Kasumi-1 (cell line): Measurements from ENCODE around the gene PLA2G2C.
A peak's percentile ranks its signal among the peaks of the same experiment; 100 is the strongest.
"Not testable (repeated sequence)": the region's sequence is repeated elsewhere in the genome, so short reads cannot be mapped to it uniquely, and the experiment has no call there.

ENCODE experiments used
- DNase-seq, 2 experiments: peaks; one replicate each; lab custom pipeline; 2025; lab: John Stamatoyannopoulos, UW

The PLA2G2C gene, protein sequence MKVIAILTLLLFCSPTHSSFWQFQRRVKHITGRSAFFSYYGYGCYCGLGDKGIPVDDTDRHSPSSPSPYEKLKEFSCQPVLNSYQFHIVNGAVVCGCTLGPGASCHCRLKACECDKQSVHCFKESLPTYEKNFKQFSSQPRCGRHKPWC

DNA sequence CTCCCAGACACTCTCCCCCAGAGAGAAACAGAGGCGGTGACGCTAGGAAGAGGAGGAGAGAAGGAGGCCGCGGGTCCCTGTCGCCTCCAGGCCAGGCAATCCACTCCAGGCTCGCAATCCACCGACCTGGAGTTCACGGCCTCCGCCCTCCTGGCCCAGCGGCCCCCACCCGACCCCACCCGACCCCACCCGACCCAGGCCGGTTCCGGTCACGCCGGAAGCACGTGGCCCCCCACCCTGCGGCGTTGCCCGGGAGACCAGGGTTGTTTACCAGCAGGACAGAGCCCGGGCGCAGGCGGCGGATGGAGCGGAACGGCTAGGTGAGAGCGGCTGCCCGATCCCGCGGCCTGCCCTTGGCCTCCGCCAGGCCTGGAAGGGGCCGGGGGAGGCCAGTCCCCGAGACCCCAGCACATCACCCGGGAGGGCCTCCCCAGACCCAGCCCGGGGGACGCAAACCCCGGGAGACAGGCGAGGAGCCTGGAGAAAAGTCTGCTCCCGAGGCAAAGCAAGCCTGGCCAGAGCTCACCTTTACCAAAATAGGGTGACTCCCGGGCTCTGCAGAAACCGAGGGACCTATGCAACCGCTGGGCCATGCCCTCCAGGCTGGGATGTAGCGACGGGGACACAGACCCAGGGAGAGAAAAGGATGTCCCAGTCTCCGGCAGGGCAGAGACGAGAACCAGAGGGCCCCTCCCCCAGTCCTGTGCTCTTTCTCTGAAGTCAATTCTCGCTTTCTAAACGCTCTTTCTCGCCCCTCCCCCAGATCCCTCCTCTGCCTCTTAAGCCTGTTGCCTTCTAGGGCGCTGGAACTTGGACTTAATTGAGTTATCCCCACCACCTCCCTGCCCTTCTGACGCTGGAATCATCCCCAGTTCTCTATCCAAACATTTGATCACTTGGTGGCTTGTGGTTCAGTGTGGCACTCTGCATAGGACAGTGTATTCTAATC, at the start of gene PLA2G2C, which contains the start of gene UBXN10:
Gene PLA2G2C, minus strand, starts transcription at position 685 of the 949 bp plus-strand sequence. CDS start 9,155 bp downstream, outside the sequence.
Gene UBXN10, plus strand, starts transcription at position 263 of the 949 bp plus-strand sequence. CDS start 4,466 bp downstream, outside the sequence.
- DNase-seq = no peak

DNA sequence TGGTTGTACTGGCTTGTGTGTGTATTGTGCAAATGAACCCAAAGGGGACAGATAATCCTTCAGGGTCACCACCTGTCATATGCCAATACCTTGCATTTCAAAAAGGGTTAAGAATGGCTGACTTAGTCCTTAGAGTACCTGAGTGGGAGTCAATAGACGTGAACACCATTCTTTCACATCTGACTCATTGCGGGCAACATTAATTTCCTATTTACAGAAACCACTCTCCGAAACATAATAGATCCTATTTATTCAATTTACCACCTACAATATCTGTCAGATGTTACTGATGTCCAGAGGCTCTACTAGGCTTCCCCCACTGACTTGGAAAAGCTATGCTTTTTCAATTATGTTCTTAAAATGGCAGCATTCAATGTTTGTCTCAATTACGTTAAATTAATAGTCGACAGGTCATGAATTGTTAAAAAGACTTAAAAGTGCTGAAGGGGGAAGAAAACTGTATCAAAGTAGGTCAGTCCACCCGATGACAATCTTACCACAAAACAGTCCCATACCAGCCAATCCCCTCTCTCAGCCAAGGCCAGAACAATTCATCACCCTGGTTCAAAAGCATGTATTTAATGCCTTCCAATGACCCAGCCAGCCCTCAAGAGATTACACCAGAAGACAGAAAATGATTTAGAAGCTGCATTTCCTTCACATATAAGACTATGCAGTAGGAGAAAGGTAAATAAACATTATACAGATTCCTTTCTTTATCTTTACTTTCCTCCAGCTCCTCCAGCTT, 48.6 kb upstream of the PLA2G2C start:
- no peak for DNase-seq

DNA sequence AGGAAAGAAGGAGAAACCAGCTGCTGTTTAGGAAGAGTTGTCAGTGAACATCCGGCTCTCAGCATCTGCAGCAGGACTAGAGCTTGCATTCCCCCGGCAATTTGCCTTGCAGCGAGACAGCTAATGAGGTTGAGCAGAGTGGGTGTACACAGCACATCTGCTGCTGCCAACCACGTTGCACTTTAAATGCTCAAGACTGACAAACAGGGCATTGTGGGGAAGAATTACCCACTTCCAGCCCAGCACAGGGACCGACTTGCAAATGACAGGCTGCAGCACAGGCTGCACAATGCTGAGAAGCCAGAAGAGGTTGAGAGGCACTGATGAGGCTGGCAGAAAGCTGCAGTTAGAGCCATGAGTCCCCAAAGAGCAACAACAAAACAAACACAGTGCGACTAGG, 47.5 kb upstream of the PLA2G2C start:
- DNase-seq = no peak

DNA sequence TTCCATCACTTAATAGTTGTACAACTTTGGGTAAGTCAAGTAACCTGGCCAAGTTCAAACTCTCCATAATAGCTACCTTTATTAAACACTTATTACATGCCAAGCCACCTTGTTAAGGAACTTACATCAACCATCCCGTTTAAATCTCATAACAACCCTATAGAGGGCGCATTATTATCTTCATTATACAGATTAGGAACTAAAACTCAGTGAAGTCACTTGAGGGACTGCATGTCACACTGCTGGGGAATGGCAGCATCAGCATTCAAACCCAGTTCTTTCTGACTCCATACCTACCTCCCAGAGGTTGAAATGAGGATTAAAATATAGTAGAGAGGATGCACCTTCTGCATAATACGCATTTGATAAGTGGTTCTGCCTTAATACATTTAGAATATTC, 47.1 kb upstream of the PLA2G2C start:
- peak; percentile 34 to 58 for DNase-seq

DNA sequence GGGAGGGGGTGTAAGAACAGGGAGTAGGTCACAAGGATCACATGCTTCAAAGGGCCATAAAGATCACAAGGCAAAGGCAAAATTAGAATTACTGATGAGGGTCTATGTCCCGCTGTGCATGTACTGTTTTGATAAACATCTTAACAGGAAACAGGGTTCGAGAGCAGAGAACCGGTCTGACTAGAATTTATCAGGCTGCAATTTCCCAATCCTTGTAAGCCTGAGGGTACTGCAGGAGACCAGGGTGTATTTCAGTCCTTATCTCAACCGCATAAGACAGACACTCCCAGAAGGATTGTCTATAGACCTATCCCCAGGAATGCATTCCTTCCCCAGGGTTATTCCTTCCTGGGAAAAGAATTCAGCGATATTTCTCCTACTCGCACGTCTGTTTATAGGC, 46.2 kb upstream of the PLA2G2C start:
- not testable (repeated sequence) for DNase-seq

DNA sequence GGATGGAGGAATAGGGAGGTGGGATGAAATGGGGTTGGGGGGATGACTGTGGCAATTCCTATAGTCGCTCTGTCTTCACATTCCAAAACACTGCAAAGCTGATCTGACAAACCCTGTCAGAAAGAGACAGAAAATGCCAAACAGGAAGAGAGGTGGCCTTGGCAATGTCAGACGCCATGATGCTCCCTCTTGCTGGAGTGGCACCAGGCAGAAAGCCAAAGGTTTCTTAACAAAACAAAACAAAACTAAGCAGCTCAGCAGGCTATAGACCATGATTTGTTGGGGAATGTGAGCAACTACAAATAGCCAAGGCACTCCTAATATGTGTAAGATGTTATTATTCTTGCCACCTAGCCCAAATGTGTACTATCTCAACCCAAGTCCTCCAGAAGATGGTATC, 42.9 kb upstream of the PLA2G2C start:
- no peak for DNase-seq

DNA sequence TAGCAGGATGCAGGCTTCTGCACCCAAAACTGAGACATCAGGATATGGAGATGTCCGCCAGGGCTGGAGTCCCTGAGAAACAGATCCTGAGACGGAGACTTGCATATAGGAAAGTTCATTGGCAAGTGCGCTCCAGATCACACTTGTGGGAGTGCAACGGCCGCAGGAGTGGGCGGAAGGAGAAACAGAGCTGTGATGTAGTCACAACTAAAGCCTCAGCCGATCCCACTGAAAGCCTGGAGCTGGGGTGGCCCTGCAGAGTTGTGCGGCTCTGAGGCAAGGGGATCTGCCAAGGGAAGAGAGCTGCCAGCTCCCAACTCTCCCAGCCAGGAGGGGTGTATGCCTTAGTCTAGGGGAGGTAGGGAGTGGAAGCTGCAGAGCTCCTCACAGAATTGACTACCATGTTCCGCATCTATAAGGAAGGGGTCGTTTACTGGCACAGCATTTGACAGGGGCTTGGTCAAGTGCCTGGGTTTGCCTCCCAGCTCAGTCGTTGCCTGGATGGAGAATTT, 42.1 kb upstream of the PLA2G2C start:
- no peak for DNase-seq

DNA sequence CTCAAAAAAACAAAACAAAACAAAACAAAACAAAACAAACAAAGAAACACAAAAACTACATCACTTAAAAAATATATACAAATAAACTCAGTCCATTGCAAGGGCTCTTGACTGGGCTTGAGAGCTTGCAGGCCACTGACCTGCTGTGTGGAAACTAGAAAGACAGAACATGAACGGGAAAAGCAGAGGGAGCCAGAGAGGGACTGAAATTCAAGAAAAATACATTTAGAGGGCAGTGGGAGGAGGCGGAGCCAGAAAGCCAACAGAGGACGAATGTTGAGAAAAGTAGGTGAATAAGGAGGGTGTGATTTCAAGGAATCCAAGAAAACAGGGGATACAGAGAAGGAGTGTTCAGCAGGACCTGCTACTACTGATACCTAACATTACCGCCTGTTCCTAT, 41.4 kb upstream of the PLA2G2C start:
- DNase-seq = no peak

DNA sequence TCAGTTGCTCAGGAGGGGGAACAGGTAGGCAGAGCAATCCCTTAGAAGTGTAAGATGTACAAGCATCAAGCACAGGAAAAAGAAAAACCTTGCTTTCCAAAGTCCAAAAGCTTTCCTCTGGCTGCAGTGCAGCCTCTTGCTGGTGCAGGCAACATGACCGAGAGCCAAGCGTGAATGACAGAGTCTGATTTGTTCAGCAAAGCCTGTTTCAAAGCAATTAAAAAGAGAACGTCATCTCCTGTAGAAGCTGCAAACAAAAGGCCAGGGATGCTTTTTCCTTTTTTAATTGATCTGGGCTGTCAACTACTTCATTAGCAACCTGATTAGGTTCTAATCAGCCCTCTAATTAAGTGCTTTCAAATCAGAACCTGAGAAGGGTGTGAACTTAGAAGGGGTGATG, 38.2 kb upstream of the PLA2G2C start:
- DNase-seq = no peak

DNA sequence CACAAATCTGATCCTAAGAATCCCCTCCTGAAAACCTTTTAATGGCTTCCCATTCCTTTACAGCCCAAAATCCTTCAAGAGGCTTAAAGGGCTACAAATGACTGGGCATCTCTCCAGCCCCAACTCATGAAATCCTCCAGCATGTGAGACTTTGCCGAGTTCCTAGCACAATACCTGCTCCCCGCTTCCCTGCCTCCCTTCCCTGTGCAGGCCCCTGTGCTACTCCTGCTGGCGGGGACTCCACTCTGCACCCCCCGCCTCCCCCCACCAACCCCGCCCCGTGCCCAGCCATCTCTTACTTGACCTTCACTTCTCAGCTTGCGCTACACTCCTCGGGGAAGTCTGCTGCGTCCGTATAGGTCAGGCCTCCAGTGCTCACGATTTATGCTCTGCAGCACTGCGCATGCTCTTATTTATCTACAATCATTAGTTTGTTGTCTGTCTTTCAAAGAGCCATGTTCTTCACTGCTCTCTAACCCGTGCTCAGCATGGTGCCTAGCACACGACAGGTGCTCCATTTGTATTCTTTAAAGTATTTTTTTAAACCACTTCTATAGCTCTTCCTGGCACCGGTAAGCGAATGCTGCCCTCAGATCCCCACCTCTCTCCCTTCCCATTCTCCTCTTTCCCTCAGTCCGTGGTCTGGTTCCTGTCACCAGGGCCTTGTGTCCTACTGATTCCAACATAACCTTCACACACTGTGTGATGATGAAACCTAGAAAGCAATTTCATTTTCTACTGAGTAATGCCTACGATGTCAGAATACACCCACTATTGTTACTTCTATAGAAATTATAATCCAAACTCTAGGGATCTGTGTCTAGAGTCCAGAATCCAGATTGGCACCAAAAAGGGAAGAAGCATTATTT, 37.5 kb upstream of the PLA2G2C start:
- DNase-seq = no peak

DNA sequence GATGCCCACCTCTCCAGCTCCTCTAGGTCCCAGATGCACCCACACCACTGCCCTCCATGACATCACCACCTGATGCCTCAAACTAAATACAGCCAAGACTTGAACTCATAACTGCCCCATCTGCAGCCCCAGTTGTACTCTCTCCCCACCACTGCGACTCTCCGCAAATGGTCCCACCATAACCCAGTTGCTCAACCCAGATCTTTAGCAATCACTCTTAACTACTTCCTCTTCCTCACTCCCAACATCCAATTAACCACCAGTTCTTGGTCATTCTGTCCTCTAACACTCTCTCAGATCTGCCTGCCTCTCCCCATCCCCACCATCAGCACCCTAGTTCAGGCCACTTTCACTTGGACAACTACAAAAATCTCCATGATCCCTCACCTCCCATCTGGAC, 36.8 kb upstream of the PLA2G2C start:
- DNase-seq = no peak

DNA sequence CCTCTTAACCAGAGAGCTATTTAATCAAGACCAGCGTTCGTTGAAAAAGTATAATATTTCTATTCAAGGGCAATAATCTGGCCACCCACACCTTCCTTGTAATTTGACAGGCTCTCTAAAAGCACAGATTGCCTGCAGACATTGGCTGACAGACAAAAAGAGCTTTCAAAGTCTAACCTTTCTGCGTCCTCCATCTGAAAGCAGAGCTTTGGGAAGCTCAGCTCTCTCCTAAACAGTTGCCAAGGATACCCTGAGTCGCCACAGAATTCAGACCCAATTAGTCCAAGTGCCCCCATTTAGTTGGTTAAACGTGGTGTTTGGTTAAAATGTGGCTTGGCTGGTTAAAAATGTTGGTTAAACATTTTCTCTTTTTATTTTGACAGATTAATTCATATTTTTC, 33.7 kb upstream of the PLA2G2C start:
- no peak for DNase-seq

DNA sequence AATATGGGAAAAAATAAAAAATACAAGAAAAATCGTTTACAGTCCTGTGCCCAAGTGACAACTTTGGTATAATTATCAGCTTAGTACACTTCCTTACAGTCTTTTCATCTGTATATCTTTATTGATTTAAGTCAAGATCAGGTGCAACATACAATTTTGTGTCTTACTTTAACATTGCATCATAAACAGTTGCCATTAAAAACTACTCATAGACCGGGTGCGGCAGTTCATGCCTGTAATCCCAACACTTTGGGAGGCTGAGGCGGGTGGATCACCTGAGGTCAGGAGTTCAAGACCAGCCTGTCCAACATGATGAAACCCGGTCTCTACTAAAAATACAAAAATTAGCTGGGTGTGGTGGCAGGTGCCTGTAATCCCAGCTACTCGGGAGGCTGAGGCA, 32.7 kb upstream of the PLA2G2C start:
- DNase-seq = not testable (repeated sequence)

DNA sequence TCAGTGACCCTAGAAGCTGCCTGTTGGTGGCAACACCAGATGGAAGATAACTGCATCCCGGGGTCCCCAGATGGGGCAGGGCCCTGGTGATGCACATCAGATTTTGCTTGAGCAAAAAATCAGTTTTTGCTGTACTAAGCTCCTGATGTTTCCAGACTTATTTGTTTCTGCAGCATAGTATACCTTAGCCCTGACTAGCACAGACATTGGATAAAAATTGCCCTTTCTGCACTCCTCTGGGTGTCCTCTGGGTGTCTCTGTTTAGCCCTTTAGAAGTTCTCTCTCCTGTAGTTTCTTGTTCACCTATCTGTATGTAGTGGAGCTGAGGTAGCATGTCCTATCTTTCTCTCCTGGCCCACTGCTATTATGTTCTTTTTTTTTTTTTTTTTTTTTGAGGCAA, 30.3 kb upstream of the PLA2G2C start:
- peak; percentile 59 to 83 for DNase-seq

DNA sequence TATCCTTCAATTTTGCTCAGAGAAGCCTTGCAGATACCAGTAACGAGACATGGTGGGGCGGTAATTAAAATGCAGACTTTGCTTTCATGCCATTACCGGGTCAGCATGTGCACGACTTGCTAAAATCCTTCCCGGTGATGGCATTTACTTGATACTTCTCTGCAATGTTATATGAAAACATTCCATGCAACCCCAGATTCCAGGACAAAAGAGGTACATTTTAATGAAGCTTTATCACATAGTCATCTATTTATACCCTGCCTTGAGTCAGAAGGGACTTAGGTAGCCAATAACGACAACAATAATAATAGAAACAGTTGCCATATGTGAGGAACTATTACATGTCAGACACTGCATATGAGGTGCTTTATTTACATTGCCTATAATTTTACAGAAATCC, 29.4 kb upstream of the PLA2G2C start:
- DNase-seq = no peak

DNA sequence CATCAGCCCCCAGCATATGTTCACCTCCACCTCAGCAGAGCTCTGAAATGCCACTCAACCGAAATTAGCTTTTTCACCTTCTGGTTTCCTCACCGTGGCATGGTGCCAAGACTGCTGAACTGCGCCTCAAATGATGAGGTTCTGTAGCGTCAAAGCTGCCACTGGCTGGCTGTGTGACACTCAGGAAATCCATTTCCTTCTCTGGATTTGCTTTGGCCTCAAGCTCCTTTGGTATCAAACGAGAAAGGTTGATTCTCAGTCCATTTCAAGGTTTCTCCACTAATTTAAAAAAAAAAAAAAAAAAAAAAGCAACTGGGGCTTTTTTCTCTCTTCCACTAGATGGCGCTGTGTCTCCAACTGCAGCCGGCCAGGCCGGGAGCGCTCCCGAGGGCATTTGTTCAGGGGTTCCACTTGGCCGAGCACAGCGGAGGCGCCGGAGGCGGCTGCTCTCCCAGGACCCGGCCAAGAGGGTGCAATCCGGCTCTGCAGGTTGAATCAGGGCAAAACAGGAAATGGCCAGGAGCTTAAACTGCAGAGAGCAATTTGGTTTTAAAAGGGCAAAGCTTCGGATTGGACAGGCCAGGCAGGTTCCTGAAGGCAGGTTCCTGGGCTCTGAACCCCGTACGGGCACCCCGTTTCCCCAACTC, 26.5 kb upstream of the PLA2G2C start:
- peak; percentile 51 to 55 for DNase-seq

DNA sequence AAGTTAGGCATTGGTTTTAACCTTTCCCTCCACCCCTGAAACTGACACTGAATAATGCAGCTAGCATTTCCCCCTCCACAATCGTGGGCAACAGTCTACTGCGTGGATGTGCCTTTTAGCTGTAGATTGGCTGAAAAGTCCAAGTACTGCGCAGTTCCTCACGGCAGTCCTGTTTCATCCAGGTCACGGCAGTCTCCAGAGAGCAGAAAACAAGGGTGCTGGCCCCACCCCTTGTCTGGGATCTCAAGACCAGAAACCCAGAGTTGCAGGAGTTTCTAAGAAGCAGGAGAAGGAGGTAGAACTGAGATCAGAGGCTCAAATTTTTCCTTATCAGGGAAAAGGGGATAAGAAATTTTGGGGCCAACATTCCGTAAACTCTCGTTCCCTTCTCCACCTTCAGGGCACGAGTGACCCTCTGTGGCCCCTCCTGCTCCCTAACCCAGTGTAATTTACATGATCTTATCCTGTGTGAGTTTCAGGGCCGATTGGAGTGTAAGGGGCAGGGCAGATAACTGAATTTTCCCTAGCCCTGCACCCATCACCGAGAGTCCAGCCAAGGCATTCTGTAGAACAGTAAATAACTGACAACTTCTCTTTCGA, 25.9 kb upstream of the PLA2G2C start:
- DNase-seq = no peak

DNA sequence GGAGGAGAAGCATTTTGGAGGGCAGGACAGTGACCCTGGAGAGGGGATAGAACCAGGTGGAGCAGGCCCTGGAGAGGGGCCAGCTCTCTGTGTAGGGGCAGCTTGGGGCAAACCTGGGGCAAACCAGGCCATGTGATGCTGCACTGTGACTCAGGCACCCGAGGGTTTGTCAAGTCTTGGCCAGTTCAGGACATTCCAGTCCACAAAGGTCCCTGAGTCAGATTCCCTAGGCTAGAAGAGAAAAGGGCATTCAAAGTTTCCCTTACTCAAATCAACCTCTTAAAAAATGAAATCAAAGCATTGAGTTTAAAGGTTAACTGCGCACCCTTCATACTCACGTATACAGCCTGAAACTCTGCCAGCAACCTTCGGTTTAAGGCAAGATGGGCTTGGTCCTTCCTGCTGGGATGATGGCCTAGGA, 25.2 kb upstream of the PLA2G2C start:
- no peak for DNase-seq

DNA sequence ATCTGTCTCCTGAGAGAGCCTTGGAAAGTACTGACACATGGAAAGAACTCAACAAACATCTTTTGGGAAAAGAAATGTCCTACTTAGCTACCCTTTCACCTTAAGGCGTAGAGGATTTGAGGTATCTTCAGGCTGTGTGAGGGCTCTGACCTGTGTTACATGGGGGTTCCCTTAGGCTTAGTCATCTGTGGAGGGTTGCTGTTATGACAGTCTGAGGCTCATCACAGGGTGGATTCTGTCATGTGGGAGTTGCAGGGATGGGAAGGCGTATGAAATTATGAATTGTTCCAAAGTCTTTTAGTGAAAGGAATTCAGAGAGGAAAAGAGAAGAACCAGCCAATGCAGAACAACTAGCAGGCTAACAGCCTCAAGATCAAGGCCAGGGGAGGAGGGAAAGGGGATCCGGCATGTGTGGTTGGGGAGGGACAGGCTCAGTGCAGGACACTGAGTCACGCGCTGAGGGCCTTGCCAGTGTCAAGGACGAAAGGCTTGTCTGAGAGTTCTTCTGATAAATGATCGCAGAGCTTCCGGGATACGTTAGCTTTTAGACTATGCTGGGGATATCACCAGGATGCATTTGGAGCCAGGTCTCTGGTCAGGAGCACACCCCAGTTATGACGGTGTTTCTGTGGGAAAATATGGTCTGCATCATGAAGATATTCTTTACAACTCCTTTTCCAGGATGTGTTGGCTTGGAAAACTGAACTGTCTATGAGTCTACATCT, 24.6 kb upstream of the PLA2G2C start:
- no peak for DNase-seq

DNA sequence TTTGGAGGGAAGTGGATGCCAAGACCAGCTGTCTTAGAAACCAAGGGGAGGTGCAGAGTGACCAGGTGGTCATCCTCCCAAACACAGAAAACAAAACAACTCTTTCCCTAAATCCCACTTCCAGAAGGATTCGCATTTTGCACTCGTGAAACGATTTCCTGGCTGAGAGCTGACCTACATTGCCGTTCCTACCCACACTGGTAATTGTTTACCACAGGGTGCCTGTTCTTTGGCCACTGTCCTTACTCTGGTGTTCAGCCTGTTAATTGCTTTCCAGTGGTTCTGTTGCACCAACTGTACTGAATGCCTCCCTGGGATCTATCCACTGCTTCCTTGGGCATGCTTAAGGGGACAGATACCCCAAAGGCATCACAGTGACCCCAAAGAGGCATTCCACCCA, 23.2 kb upstream of the PLA2G2C start:
- no peak for DNase-seq
